RWPE1 (cell line): ENCODE data around the gene SLC25A52.

ENCODE experiments used
- CTCF ChIA-PET: fragments of 350-600 bp; sonication (Branson Sonifier 250); formaldehyde crosslinking; extraction: SDS; loops from one replicate; lab custom pipeline; 2021; lab: Yijun Ruan, JAX
- POLR2A ChIA-PET: fragments of 400-600 bp; formaldehyde crosslinking; extraction: SDS; loops from one replicate; lab custom pipeline; 2020; ENCODE audit warnings: antibody characterized with exemption; ENCODE audit not compliant: low non-redundant PET; lab: Yijun Ruan, JAX
- DNase-seq: peaks from one replicate; pipeline ENCODE4 v3.0.0; 2012; ENCODE audit warnings: low spot score
- H3K27ac ChIP-seq: fragments of 450-650 bp; 2 replicates; pipeline ENCODE4 v1.5.1; 2017
- TF ChIP-seq, protein P1 (sequence below): fragments of 450-650 bp; conservative IDR thresholded peaks from 2 replicates; pipeline ENCODE4 v1.5.1; 2017; ENCODE audit warnings: low read depth, mild to moderate bottlenecking

Gene SLC25A52

DNA sequence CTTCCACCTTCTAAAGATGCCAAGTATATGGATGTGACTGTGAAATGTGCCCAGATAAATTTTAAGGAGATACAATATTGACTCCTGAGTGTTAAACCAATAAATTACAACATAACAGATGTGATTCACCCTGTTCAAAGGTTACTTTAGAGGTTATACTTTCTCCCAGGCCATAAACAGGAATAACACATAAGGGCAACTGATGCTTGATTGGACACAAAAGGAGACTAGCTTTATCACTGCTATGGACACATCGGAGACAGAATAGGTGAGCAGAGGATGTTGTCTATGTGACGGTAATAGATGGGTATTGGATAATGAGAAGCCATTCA lies 31.9 kb upstream of the SLC25A52 start:
- no peak overlapping the region for H3K27ac ChIP-seq
- POLR2A ChIA-PET, result no interaction called here
- CTCF ChIA-PET, result no interaction called here
- TF ChIP-seq, protein P1, sequence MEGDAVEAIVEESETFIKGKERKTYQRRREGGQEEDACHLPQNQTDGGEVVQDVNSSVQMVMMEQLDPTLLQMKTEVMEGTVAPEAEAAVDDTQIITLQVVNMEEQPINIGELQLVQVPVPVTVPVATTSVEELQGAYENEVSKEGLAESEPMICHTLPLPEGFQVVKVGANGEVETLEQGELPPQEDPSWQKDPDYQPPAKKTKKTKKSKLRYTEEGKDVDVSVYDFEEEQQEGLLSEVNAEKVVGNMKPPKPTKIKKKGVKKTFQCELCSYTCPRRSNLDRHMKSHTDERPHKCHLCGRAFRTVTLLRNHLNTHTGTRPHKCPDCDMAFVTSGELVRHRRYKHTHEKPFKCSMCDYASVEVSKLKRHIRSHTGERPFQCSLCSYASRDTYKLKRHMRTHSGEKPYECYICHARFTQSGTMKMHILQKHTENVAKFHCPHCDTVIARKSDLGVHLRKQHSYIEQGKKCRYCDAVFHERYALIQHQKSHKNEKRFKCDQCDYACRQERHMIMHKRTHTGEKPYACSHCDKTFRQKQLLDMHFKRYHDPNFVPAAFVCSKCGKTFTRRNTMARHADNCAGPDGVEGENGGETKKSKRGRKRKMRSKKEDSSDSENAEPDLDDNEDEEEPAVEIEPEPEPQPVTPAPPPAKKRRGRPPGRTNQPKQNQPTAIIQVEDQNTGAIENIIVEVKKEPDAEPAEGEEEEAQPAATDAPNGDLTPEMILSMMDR, result no peak
- DNase-seq, result no peak

DNA sequence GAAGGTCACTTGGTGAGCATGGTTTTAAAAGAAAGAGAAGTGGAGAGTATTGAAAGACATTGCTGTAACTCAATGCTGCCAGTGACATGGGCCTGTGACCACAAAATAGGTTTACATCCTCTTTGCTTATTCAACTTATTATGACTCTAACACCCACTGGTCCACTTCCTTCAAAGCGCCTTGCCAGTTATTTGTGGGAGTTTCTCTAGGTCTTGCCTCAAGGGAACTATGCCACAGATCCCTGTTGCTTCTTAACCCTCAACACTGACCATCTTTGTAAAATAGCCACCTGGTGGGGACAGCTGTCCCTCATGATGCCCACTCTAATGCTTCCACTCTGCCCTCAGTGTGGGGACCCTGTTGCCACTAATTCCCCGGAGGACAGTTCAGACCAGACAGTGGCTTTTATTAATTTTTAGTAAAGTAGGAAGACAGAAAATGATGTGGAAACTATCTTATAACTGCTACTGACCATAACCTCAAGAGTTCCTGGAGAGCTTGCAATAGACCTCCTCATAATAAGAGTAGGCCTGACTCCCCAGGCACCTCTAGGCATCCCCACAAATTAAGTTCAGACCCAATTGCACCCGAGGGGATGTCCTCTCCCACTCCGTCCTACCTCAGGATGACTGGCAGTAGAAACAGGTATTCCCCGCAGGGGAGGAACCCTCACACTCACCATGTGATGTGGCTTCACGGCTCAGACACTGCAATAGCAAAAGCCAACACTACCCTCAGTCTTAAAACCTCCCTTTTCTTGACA lies 31.3 kb upstream of the SLC25A52 start:
- CTCF ChIA-PET, result interaction anchor here (0.6 kb wide), 1 partner anchor 55 kb away, joined by 4 read pairs; no protein-coding TSS in a partner anchor
- TF ChIP-seq, protein P1, result no peak
- POLR2A ChIA-PET, result no interaction called here
- DNase-seq, result no peak
- H3K27ac ChIP-seq, result no peak overlapping the region

DNA sequence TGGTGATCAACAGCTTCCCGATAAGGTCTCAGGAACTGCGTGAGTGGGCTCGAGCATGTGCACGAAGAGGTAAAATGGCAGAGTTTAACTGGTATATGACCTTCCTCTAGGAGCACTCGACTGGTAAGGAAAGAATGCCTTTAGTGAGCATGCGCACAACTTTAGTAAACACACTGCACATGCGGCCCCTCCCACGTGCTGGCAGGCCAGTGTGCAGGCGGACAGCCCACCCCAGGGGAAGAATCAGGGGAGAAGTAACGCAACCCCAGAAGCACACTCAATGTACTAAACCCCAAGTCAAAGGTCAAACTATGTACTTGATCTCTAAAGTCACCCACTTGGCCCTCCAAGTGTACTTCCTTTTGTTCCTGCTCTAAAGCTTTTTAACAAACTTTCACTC lies 28.7 kb upstream of the SLC25A52 start:
- H3K27ac ChIP-seq, result no peak overlapping the region
- ChIA-PET CTCF (no interaction called here), POLR2A (no interaction called here)
- TF ChIP-seq, protein P1, result no peak
- DNase-seq, result no peak

DNA sequence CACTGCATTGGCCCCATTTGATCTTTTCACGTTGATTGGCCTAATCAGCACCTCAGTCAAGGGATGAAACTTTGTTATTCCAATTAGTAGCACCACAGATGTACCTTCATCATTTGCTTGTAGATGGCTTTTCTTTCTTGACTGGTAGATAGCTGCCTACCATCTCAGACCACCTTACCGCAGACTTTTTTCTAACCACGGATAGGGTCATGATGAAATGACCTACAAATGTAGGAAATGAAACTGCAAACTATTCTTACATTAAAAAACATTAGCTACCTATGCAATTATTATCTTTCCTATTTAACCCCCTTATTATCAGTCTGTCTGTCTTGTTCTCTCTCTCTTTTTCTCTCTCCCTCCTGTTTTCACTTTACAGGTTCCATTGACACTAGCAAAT lies 22.4 kb upstream of the SLC25A52 start:
- ChIA-PET POLR2A (no interaction called here), CTCF (no interaction called here)
- no peak for DNase-seq
- TF ChIP-seq, protein P1, result no peak
- no peak overlapping the region for H3K27ac ChIP-seq

DNA sequence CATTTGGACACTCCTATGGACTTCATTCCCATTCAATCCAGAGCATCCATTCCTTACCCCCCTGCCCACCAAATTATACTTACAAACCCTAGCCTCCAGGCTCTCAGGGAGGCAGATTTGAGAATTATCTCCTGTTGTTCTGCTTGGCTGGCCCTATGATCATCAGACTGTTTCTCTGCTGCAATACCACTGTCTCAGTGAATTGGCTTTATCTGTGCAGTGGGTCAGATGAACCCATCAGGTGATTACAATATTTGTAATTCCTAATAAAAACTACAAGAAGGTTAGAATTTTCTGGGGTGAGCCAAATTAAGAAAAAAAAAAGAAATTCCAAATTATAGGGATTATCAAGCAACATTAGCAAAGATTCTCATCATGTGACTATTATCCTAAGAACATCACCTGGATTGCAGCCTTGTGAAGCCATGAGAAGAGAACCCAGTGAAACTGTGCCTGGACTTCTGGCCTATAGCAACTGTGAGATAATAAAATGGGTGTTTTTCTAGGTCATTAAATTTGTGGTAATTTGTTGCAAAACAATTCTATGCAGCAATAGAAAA lies 17.8 kb upstream of the SLC25A52 start:
- H3K27ac ChIP-seq, result no peak overlapping the region
- ChIA-PET CTCF (no interaction called here), POLR2A (no interaction called here)
- TF ChIP-seq, protein P1, result no peak
- no peak for DNase-seq

DNA sequence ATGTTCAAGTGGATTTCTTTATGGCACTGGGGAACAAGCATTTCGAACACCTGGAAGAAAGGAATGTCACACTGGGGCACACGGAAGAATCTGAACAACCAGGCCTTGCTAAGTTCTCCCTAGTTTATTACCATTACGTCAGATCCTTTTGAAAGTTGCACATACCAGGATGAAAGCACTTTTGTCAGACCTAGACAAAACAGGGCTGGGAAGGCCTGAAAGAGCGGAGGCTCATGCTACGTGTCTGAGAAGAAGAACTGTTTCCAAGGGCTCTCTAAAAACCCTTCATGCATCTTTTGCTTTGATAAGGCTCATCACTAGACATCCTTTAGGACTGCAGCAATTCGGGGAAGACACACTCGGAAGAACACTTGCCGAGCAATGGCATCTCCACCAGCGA lies 15.4 kb upstream of the SLC25A52 start:
- no peak for DNase-seq
- H3K27ac ChIP-seq, result no peak overlapping the region
- CTCF ChIA-PET, result no interaction called here
- POLR2A ChIA-PET, result no interaction called here
- TF ChIP-seq, protein P1, result no peak
